ENCODE results near the gene TMEM131.

TMEM131 gene

GRCh38 chr2:98037206-98037605 lies 41.5 kb upstream of the TMEM131 start:
- no peaks in the 10 kb centered on the region for H3K9me3 Mint-ChIP-seq
- H3K27me3 Mint-ChIP-seq (ENCODE audit: low read depth, poor library complexity): peaks cover 5% of the 10 kb centered on the region
- no peak overlapping the region for H3K27ac Mint-ChIP-seq
- no peaks in the 10 kb centered on the region for H3K4me1 Mint-ChIP-seq
- DNase-seq: no peak
- H3K4me3 Mint-ChIP-seq: no peak overlapping the region
- no peaks in the 10 kb centered on the region for H3K36me3 Mint-ChIP-seq (ENCODE audit: low read depth)
- TF ChIP-seq, protein P1, sequence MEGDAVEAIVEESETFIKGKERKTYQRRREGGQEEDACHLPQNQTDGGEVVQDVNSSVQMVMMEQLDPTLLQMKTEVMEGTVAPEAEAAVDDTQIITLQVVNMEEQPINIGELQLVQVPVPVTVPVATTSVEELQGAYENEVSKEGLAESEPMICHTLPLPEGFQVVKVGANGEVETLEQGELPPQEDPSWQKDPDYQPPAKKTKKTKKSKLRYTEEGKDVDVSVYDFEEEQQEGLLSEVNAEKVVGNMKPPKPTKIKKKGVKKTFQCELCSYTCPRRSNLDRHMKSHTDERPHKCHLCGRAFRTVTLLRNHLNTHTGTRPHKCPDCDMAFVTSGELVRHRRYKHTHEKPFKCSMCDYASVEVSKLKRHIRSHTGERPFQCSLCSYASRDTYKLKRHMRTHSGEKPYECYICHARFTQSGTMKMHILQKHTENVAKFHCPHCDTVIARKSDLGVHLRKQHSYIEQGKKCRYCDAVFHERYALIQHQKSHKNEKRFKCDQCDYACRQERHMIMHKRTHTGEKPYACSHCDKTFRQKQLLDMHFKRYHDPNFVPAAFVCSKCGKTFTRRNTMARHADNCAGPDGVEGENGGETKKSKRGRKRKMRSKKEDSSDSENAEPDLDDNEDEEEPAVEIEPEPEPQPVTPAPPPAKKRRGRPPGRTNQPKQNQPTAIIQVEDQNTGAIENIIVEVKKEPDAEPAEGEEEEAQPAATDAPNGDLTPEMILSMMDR (IDR thresholded peaks at IDR 0.05): no peak

- H3K27ac Mint-ChIP-seq: no peak overlapping the region
- H3K27me3 Mint-ChIP-seq (ENCODE audit: low read depth, poor library complexity): peaks cover 5% of the 10 kb centered on the region
- no peak for DNase-seq
- no peak overlapping the region for H3K4me3 Mint-ChIP-seq
- H3K9me3 Mint-ChIP-seq: no peaks in the 10 kb centered on the region
- no peaks in the 10 kb centered on the region for H3K4me1 Mint-ChIP-seq
- TF ChIP-seq, protein P1 (IDR thresholded peaks at IDR 0.05): no peak
- H3K36me3 Mint-ChIP-seq (ENCODE audit: low read depth): no peaks in the 10 kb centered on the region
These were observed 40.7 kb upstream of the TMEM131 start for GRCh38 chr2:98036349-98037000.

- TF ChIP-seq, protein P1 (IDR thresholded peaks at IDR 0.05): no peak
- DNase-seq: no peak
- H3K4me1 Mint-ChIP-seq: no peaks in the 10 kb centered on the region
- H3K27me3 Mint-ChIP-seq (ENCODE audit: low read depth, poor library complexity): peaks cover 5% of the 10 kb centered on the region
- H3K9me3 Mint-ChIP-seq: no peaks in the 10 kb centered on the region
- no peak overlapping the region for H3K27ac Mint-ChIP-seq
- no peaks in the 10 kb centered on the region for H3K36me3 Mint-ChIP-seq (ENCODE audit: low read depth)
- no peak overlapping the region for H3K4me3 Mint-ChIP-seq
These were observed 39.0 kb upstream of the TMEM131 start for GRCh38 chr2:98034745-98035144.

GRCh38 chr2:98032086-98032485 lies 36.3 kb upstream of the TMEM131 start:
- Mint-ChIP-seq H3K27ac (no peak overlapping the region), H3K4me1 (no peaks in the 10 kb centered on the region), H3K9me3 (no peaks in the 10 kb centered on the region), H3K36me3 (ENCODE audit: low read depth) (no peaks in the 10 kb centered on the region), H3K27me3 (ENCODE audit: low read depth, poor library complexity) (peaks cover 8% of the 10 kb centered on the region), H3K4me3 (no peak overlapping the region)
- TF ChIP-seq, protein P1 (IDR thresholded peaks at IDR 0.05): no peak
- DNase-seq: no peak

GRCh38 chr2:98029718-98030222 lies 34.0 kb upstream of the TMEM131 start:
- Mint-ChIP-seq H3K36me3 (ENCODE audit: low read depth) (no peaks in the 10 kb centered on the region), H3K4me1 (no peaks in the 10 kb centered on the region), H3K27me3 (ENCODE audit: low read depth, poor library complexity) (peaks cover 10% of the 10 kb centered on the region), H3K27ac (no peak overlapping the region), H3K4me3 (no peak overlapping the region), H3K9me3 (no peaks in the 10 kb centered on the region)
- TF ChIP-seq, protein P1 (IDR thresholded peaks at IDR 0.05): no peak
- DNase-seq: no peak

All from nephron progenitor cell (in vitro differentiated cells).